Endothelial cell of umbilical vein (primary cell): ENCODE data around the gene ATPAF1. TPM values are rescaled to one million over a fixed set of nuclear protein-coding genes. Genes with fewer than 3 reads are reported as not detected.

Experiments
- BruUV-seq: library from RNA; stranded (reverse); fragments of 400-500 nt; replicated peaks from 2 replicates; lab custom pipeline; 2021; lab: Mats Ljungman, UMichigan
- CTCF ChIA-PET: fragments of 300-600, 350-600 bp; sonication (Branson Sonifier 250); formaldehyde crosslinking; loops from one replicate; lab custom pipeline; 2021; ENCODE audit warnings: antibody characterized with exemption, inconsistent platforms; lab: Charles Lee
- POLR2A ChIA-PET: fragments of 300-600, 350-600 bp; sonication (Branson Sonifier 250); formaldehyde crosslinking; loops from one replicate; lab custom pipeline; 2021; ENCODE audit warnings: antibody characterized with exemption, inconsistent platforms; lab: Charles Lee
- DNase-seq: peaks from one replicate; pipeline ENCODE4 v3.0.0-alpha.2; 2011; ENCODE audit warnings: low read depth, low spot score
- FAIRE-seq: peaks from 2 replicates; lab custom pipeline; 2011; peaks lifted over from hg19 to GRCh38; lab: Jason Lieb, UNC
- H2AFZ ChIP-seq: 2 replicates; pipeline ENCODE4 v1.6.0; 2012; ENCODE audit warnings: low read depth, low read length, control low read depth, inconsistent platforms
- H3K27ac ChIP-seq: 2 replicates; pipeline ENCODE4 v1.5.1; 2011; ENCODE audit warnings: low read depth, mild to moderate bottlenecking, control low read depth, low read length, moderate library complexity; ENCODE audit not compliant: insufficient read depth
- H3K27me3 ChIP-seq, 2 experiments: 2 replicates each; pipeline versions ENCODE4 v1.6.0 to v1.6.1; 2011; ENCODE audit warnings: low read length in 2 of 2, mixed read lengths in 1 of 2; ENCODE audit not compliant: control insufficient read depth in 2 of 2, insufficient read depth in 2 of 2
- H3K36me3 ChIP-seq, 2 experiments: 2 replicates in 1 of 2; 3 replicates in 1 of 2; pipeline ENCODE4 v1.5.1; 2011; ENCODE audit warnings: low read length in 2 of 2, mild to moderate bottlenecking in 1 of 2, moderate library complexity in 1 of 2; ENCODE audit not compliant: control insufficient read depth in 2 of 2, insufficient read depth in 2 of 2; ENCODE audit errors: extremely low read depth in 1 of 2
- H3K4me1 ChIP-seq: 3 replicates; pipeline ENCODE4 v1.5.1; 2011; ENCODE audit warnings: mild to moderate bottlenecking, low read length; ENCODE audit not compliant: control insufficient read depth, insufficient read depth; ENCODE audit errors: extremely low read depth
- H3K4me2 ChIP-seq: 2 replicates; pipeline ENCODE4 v1.6.1; 2011; ENCODE audit warnings: low read length, control low read depth, mixed read lengths; ENCODE audit not compliant: insufficient read depth
- H3K4me3 ChIP-seq, 3 experiments: fragments of 200-600 bp in 1 of 3; sonication (generic), shearing (Covaris generic) in 1 of 3; replicated peaks in 1 of 3; 2 replicates each; pipeline ENCODE4 v1.5.1; 2011 to 2016; ENCODE audit warnings: control low read depth in 3 of 3, low read length in 3 of 3, mild to moderate bottlenecking in 2 of 3, inconsistent platforms in 1 of 3, low read depth in 1 of 3, moderate library complexity in 1 of 3; ENCODE audit not compliant: insufficient read depth in 1 of 3
- H3K79me2 ChIP-seq: 2 replicates; pipeline ENCODE4 v1.6.0; 2012; ENCODE audit warnings: low read length, inconsistent platforms; ENCODE audit not compliant: control insufficient read depth, insufficient read depth
- H3K9ac ChIP-seq: replicated peaks from 2 replicates; pipeline ENCODE3; 2011; ENCODE audit warnings: low read length, control low read depth; ENCODE audit not compliant: insufficient read depth; ENCODE audit errors: extremely low read depth
- H3K9me1 ChIP-seq: replicated peaks from 3 replicates; pipeline ENCODE4 v1.6.0; 2011; ENCODE audit warnings: mild to moderate bottlenecking, low read length; ENCODE audit not compliant: control insufficient read depth, insufficient read depth; ENCODE audit errors: extremely low read depth
- H3K9me3 ChIP-seq: replicated peaks from 2 replicates; pipeline ENCODE4 v1.5.1; 2012; ENCODE audit warnings: low read length, inconsistent platforms; ENCODE audit not compliant: control insufficient read depth, insufficient read depth
- H4K20me1 ChIP-seq: replicated peaks from 2 replicates; pipeline ENCODE3; 2011; ENCODE audit warnings: mild to moderate bottlenecking, low read length; ENCODE audit not compliant: control insufficient read depth, insufficient read depth; ENCODE audit errors: extremely low read depth
- EZH2 ChIP-seq: IDR thresholded peaks from 2 replicates; pipeline ENCODE4 v1.6.1; 2012; ENCODE audit warnings: borderline replicate concordance, low read depth, mild to moderate bottlenecking, moderate library complexity, low read length, inconsistent platforms; ENCODE audit not compliant: severe bottlenecking
- FOS ChIP-seq: IDR thresholded peaks from 2 replicates; pipeline ENCODE4 v1.6.1; 2011; ENCODE audit warnings: mild to moderate bottlenecking, low read length, moderate library complexity, borderline replicate concordance; ENCODE audit not compliant: insufficient read depth
- GATA2 ChIP-seq: IDR thresholded peaks from 2 replicates; pipeline ENCODE4 v1.7.0; 2011; ENCODE audit warnings: low read depth, mild to moderate bottlenecking, moderate library complexity, mixed read lengths, low read length; ENCODE audit not compliant: insufficient read length, insufficient read depth
- JUN ChIP-seq: IDR thresholded peaks from 2 replicates; pipeline ENCODE4 v1.6.1; 2011; ENCODE audit warnings: borderline replicate concordance, low read depth; ENCODE audit not compliant: insufficient read length, insufficient read depth
- MYC ChIP-seq: IDR thresholded peaks from one replicate; pipeline ENCODE4 v1.6.1; 2011; ENCODE audit warnings: mild to moderate bottlenecking, low read depth, low read length
- POLR2A ChIP-seq: IDR thresholded peaks from 2 replicates; pipeline ENCODE4 v1.6.1; 2012; ENCODE audit warnings: low read depth, mild to moderate bottlenecking, control low read depth, low read length
- POLR2AphosphoS5 ChIP-seq: IDR thresholded peaks from 2 replicates; pipeline ENCODE4 v1.6.1; 2012; ENCODE audit warnings: low read depth, mild to moderate bottlenecking, control low read depth, low read length, moderate library complexity; ENCODE audit not compliant: insufficient read depth
- dilution Hi-C: fragments of 300-500 bp; cut with MboI; formaldehyde crosslinking; loops from one replicate; pipeline ENCODE4 v1.15.0; 2019; ENCODE audit warnings: low sequenced_read_pairs; ENCODE audit not compliant: extremely low pct_ligation_motif_present
- intact Hi-C: fragments of 100-400 bp; cut with micrococcal nuclease; formaldehyde crosslinking; loops from one replicate; pipeline ENCODE4 v1.10.0; 2022
- polyA plus RNA-seq, 4 experiments: library from polyadenylated mRNA; depleted of rRNA in 3 of 4; stranded (reverse) in 3 of 4; unstranded in 1 of 4; fragments of >200 nt; gene quantifications; 2 replicates each; pipeline versions ENCODE4 v1.2.1 to v1.2.3, GENCODE V29; 2011 to 2012; ENCODE audit warnings: missing spikeins in 1 of 4
- total RNA-seq: library from RNA; stranded (reverse); gene quantifications from 2 replicates; pipeline ENCODE4 v1.2.3, GENCODE V29; 2021
- TF ChIP-seq, protein P1 (sequence below): IDR thresholded peaks from 2 replicates; pipeline ENCODE4 v1.6.1; 2011; ENCODE audit not compliant: insufficient read depth, insufficient read length
- TF ChIP-seq, protein P2 (sequence below), 2 donors: IDR thresholded peaks; 1 replicate in 1 of 2; 2 replicates in 1 of 2; pipeline ENCODE4 v1.5.1; 2011; ENCODE audit warnings: low read length in 2 of 2, mild to moderate bottlenecking in 2 of 2, moderate library complexity in 2 of 2, control low read depth in 1 of 2, inconsistent platforms in 1 of 2, low read depth in 1 of 2; ENCODE audit not compliant: insufficient read depth in 1 of 2; ENCODE audit errors: extremely low read depth in 1 of 2

The ATPAF1 gene
- total and polyA plus RNA-seq, 2 donors (not counting 3 experiments of a cell fraction or from before 2014, with no cell fraction given) = 28.3 to 29.6 TPM

DNA sequence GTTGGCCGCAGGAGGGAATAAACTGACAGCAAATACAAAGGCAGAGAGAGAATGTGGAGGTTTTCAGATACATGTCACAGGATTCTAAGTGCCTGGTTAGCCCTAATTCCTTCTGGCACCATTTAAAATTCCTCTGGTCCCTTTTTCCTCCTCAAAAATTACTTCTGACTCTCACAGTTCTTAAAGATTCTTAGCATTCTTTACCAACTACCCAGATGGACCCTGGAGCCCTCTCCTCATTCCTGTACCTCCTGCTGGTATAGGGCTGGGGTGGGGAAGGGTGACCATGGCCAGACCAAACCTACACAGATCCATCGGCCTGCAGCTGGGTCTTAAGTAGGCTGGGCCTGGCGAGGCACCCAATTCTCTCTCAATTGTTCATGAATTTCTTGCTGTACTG, 71.3 kb downstream of the ATPAF1 start:
- Histone ChIP-seq H3K9me3 (no peaks in the 10 kb centered on the region), H3K9ac (no peak overlapping the region), H3K36me3 (peaks cover 0 to 4% of the 10 kb centered on the region in 2 experiments), H2AFZ (no peak overlapping the region), H3K79me2 (no peaks in the 10 kb centered on the region), H3K27ac (no peak overlapping the region), H4K20me1 (no peaks in the 10 kb centered on the region), H3K9me1 (no peaks in the 10 kb centered on the region), H3K4me1 (no peaks in the 10 kb centered on the region), H3K4me3 (no peak overlapping the region), H3K27me3 (no peaks in the 10 kb centered on the region), H3K4me2 (no peak overlapping the region)
- FAIRE-seq (no peak), DNase-seq (no peak)
- TF ChIP-seq MYC (no peak), JUN (no peak), FOS (no peak), GATA2 (no peak), EZH2 (no peak), POLR2AphosphoS5 (no peak), POLR2A (no peak)
- TF ChIP-seq, protein P1, sequence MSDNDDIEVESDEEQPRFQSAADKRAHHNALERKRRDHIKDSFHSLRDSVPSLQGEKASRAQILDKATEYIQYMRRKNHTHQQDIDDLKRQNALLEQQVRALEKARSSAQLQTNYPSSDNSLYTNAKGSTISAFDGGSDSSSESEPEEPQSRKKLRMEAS = no peak
- TF ChIP-seq, protein P2, sequence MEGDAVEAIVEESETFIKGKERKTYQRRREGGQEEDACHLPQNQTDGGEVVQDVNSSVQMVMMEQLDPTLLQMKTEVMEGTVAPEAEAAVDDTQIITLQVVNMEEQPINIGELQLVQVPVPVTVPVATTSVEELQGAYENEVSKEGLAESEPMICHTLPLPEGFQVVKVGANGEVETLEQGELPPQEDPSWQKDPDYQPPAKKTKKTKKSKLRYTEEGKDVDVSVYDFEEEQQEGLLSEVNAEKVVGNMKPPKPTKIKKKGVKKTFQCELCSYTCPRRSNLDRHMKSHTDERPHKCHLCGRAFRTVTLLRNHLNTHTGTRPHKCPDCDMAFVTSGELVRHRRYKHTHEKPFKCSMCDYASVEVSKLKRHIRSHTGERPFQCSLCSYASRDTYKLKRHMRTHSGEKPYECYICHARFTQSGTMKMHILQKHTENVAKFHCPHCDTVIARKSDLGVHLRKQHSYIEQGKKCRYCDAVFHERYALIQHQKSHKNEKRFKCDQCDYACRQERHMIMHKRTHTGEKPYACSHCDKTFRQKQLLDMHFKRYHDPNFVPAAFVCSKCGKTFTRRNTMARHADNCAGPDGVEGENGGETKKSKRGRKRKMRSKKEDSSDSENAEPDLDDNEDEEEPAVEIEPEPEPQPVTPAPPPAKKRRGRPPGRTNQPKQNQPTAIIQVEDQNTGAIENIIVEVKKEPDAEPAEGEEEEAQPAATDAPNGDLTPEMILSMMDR (IDR thresholded peaks at IDR 0.05; ENCODE audit: extremely low read depth in 1 of 2, insufficient read depth in 1 of 2, low read depth in 1 of 2, low read length in 2 of 2) = no peak
- POLR2A ChIA-PET = interaction anchor here (0.6 kb wide), 1 partner anchor 240 kb away, joined by 3 read pairs; no protein-coding TSS in a partner anchor
- dilution Hi-C loops (no loop called here), intact Hi-C loops (no loop called here)
- CTCF ChIA-PET = no interaction called here
- no TSS peak for BruUV-seq
